GM19025 (cell line): Measurements from ENCODE around the gene NRF1.
A peak's percentile ranks its signal among the peaks of the same experiment; 100 is the strongest.
"Not testable (repeated sequence)": the region's sequence is repeated elsewhere in the genome, so short reads cannot be mapped to it uniquely, and the experiment has no call there.

ENCODE experiments used
- ATAC-seq: cut with Tn5 transposase; IDR thresholded peaks from one replicate; pipeline ENCODE4 v1.9.1; 2021; ENCODE audit warnings: mild to moderate bottlenecking, low read depth, moderate library complexity; ENCODE audit not compliant: unreplicated experiment

Gene NRF1

DNA sequence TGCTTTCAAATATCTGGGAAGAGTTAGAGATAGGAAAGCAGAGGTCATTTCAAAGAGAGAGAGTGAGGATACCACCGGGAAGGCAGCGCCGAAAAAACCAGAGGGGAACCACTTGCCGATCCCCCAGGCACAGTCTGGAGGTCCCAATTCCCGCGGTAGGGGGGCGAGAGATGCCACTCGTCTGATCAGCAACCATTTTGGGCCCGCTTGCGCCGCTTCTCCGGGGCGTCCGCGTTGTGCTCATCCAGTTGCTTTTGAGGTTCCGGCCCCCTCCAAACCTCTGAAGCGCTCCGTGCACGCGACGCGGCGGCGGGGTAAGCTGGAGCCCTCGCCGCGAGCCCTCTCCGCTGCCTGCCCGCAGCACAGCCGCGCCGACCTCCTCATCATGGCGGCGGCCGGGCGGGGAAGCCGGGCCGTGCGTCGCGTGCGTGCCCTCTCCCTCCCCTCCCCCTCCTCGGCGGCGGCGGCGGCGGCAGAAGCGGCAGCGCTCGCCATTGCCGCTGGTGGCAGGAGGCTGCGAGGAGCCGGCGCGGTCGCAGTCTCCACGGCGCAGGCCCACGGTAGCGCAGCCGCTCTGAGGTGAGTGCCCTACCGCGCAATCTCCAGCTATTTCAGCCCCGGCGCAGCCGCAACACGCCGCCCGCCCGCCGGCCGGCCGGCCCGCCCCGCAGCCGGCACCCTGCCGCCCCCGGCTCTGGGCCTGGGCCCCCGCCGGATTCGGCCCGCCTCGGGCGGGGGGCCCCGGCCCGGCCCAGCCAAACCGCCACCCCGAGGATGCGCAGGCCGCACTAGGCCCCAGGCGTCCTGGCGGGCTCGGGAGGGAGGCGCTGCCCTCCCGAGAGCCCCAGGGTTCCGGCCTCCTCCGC, at the start of gene NRF1:
Gene NRF1 (plus strand): TSS at position 475 of the 866 bp plus-strand sequence. CDS start 45,632 bp downstream, outside the sequence.
- ATAC-seq, result peak; percentile 80

DNA sequence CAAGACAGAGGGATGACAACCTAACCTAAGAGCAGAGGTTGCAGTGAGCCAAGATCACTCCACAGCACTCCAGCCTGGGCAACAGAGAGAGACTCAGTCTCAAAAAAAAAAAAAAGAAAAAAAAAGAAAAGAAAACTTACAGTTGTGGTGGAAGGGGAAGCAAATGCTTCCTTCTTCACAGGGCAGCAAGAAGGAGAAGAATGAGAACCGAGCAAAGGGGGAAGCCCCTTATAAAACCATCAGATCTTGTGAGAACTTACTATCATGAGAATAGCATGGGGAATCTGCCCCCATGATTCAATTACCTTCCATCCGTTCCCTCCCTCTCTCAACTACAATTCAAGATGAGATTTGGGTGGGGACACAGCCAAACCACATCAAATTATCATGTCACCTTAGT, 45.2 kb upstream of the NRF1 start:
- not testable (repeated sequence) for ATAC-seq

GRCh38 chr7:129567377-129567776, 44.1 kb upstream of the NRF1 start:
- ATAC-seq, result no peak

- no peak for ATAC-seq
These were observed 43.3 kb upstream of the NRF1 start for GRCh38 chr7:129568240-129568639.

- no peak for ATAC-seq
These were observed 42.2 kb upstream of the NRF1 start for GRCh38 chr7:129569326-129569725.

DNA sequence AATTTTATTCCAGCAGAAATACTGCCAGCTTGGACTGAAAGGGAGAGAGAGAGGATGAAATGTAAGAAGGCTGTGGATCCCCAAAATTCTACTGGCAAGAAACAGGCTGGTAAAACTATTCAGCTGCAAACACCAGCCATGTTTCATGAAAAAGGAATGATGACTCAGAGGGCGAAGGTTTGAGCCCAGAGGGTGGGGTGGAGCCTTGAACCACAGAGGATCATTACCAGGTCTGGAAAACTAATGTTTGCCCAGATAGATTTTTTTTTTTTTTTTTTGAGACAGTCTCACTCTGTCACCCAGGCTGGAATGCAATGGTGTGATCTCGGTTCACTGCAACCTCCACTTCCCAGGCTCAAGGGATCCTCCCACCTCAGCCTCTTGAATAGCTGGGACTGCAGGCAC, 41.7 kb upstream of the NRF1 start:
- ATAC-seq, result no peak

DNA sequence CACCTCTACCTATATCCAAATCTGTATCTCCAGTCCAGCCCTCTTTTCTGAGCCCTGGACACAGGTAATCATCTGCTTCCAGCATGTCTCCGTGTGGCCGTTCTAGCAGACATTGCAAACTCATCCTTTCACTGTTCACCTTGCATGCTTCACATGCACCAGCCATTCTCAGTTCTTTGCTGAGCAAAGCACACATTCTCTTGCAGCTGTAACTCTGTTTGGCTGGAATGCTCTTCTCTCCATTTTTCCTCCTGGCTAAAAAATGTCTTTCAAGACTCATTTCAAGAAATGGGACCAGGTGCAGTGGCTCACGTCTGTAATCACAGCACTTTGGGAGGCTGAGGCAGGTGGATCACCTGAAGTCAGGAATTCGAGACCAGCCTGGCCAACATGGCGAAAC, 40.3 kb upstream of the NRF1 start:
- no peak for ATAC-seq

DNA sequence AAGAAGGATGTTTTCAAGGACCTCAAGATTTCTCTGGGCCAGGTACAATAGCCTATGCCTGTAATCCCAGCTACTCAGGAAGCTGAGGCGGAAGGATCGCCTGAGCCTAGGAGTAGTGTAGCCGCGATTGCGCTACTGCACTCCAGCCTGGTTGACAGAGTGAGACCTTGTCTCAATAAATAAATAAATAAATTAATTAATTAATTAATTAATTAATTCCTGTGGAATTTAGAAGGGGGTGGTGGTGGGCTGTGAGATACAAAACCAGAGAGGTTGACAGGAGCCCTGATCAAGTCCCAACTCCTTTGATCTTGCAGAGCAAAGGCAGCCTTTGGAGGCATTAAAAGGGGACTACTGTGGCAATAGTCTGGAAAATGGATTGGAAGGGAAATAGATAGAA, 39.3 kb upstream of the NRF1 start:
- no peak for ATAC-seq

GRCh38 chr7:129574487-129574886, 37.0 kb upstream of the NRF1 start:
- no peak for ATAC-seq

DNA sequence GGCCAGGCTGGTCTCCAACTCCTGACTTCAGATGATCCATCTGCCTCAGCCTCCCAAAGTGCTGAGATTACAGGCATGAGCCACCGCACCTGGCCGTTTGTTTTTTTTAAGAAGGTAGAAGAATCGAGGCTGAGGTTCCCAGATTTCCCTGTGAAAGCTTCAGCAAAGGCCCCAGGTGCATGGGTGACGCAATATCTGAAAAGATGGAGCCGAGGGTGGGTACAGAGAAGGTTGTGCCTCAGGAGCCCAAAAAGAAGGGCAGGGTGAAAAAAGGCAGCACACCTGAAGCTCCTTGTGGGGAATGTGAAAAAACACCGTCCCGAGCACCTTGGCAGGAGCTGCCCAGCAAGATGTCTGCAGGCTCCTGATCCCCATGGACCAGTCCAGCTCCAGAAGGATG, 35.8 kb upstream of the NRF1 start:
- no peak for ATAC-seq

DNA sequence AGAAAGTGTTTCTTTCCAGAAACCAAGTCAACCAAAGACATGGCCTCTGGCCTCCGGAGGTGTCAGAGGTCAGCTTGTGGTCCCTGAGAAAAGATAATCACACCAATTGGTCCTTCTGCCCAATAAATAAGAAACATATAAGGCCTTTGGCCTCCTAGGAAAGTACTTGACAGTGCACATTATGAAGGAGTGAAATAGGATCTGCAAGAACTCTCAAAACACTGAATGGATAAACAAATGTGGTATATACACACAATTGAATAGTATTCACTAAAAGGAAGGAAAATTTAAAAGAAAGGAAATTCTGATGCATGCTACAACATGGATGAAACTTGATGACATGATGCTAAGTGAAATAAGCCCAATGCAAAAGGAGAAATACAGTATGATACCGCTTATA, 35.4 kb upstream of the NRF1 start:
- no peak for ATAC-seq

DNA sequence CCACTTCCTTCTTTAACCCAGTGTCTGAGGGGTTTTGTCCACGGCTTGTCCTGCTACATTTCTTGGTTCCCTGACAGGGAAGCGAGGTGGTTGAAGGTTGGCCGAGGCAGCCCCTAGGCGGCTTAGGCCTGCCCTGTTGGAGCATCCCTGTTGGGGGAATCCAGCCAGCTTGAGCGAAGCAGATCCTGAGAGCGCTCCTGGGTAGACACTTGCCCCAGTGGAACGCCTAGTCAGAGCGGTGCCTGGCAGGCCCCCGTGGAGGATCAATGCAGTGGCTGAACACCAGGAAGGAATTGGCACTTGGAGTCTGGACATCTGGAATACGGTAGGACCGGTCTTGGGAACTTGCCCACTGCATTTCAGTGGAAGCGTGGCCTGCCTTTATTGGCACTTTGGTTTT, 32.7 kb upstream of the NRF1 start:
- ATAC-seq, result no peak

DNA sequence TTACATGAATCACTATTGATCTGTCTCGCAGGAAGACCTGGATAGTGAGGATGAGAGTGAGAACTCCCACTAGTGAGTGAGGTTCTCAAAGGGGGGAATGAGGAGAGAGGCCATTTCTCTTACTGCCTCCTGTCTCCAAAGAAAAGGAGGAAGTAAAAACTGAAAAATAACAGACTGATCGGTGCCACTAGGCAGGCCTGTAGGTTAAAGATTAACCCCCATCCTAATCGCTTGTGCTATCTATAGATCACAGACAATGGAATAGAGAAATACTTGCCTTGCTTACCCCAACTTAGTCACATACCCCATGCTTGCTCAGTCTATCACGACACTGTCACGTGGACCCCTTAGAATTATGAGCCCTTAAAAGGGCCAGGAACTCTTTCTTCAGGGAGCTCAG, 25.3 kb upstream of the NRF1 start:
- ATAC-seq, result not testable (repeated sequence)

DNA sequence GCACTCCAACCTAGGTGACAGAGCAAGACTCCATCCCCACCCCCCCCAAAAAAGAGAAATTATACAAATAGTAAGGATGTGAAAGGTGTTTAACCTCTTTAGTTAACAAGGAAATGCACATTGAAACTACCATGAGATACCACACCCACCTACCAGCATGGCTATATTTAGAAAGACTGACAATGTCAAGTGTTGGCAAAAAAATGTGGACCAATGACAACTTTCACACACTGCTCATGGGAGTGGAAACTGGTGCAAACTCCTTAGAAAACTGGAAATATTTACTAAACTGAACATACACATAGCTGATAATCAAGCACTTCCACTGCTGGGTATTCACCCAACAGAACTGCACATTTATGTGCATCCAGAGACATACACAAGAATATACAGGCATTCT, 23.3 kb upstream of the NRF1 start:
- ATAC-seq, result no peak

DNA sequence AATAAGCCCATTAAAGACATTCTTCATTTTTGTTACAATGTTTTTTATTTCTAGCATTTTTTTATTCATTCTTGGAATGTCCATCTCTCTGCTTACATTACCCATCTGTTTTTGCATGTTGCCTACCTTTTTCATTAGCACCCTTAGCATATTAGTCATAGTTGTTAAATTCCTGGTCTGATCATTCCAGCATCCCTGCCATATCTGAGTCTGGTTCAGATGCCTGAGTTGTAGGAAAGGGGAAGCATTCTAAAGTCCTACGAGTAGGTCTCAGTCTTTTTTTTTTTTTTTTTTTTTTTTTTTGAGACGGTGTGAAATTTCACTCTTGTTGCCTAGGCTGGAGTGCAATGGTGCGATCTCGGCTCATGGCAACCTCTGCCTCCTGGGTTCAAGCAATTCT, 19.7 kb upstream of the NRF1 start:
- ATAC-seq, result no peak

DNA sequence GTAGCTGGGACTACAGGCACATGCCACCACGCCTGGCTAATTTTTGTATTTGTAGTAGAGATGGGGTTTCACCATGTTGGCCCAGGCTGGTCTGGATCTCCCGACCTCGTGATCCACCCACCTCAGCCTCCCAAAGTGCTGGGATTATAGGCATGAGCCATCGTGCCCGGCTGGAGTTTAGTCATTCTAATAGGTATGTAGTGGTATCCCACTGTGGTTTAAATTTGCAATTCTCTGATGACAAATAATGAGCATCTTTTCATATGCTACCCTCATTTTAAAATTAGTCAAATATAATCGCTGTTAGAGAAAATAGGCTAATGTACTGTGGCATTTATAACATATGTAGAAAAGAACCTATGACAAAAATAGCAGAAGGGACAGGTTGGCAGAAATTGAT, 15.1 kb upstream of the NRF1 start:
- not testable (repeated sequence) for ATAC-seq

DNA sequence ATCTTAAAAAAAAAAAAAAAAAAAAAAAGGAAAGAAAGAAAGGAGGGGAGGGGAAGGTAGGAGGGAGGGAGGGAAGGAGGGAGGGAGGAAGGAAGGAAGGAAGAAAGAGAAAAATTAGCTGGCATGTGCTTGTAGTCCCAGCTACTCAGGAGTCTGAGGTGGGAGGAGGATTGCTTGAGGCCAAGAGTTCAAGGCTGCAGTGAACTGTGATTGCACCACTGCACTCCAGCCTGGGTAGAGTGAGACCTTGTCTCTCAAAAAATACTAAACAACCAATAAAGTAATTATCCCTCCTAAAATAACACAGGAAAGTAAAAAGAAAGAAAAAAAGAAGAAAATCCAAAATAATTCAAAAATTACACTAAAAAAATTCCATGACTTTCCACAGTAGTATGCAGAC, 13.8 kb upstream of the NRF1 start:
- no peak for ATAC-seq

DNA sequence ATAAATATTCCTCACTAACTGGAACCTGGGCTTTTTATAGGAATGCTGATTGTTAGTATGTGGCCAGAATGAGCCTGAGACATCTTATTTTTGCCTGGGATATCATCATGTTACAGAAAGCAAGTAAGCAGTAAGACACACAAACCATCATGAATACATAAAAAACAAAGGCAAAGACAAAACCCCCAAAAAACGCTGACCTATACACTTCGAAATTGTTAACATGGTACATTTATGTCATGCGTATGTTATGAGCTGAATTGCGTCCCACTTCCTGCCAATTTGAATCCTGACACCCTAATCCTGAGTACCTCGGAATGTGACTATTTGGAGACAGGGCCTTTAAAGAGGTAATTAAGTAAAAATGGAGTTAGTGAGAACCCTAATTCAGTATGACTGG, 12.3 kb upstream of the NRF1 start:
- ATAC-seq, result no peak

- ATAC-seq, result not testable (repeated sequence)
These were observed 7.9 kb upstream of the NRF1 start for GRCh38 chr7:129603594-129603993.

DNA sequence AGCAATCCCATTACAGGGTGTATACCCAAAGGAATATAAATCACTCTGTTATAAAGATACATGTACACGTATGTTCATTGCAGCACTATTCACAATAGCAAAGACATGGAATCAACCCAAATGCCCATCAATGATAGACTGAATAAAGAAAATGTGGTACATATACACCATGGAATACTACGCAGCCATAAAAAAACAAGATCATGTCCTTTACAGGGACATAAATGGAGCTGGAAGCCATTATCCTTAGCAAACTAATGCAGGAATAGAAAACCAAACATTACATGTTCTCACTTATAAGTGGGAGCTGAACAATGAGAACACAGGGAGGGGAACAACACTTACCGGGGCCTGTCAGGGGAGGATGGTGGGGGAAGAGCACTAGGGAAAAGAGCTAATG, 7.5 kb upstream of the NRF1 start:
- ATAC-seq, result not testable (repeated sequence)

- no peak for ATAC-seq
These were observed 6.6 kb upstream of the NRF1 start for GRCh38 chr7:129604713-129605437.
